Epithelial cell of esophagus (primary cell): Measurements from ENCODE around the gene DLX3.
A peak's percentile ranks its signal among the peaks of the same experiment; 100 is the strongest.

Experiments
- DNase-seq: peaks from one replicate; pipeline ENCODE4 v3.0.0; 2010; ENCODE audit warnings: low read depth
- H3K4me3 ChIP-seq: 2 replicates; pipeline ENCODE4 v1.5.1; 2011; ENCODE audit warnings: mild to moderate bottlenecking, low read length, control low read depth
- TF ChIP-seq, protein P1 (sequence below): IDR thresholded peaks from 2 replicates; pipeline ENCODE4 v1.5.1; 2011; ENCODE audit warnings: low read depth, mild to moderate bottlenecking, low read length, control low read depth, inconsistent platforms; ENCODE audit not compliant: insufficient read depth; ENCODE audit errors: missing control alignments

The DLX3 gene

DNA sequence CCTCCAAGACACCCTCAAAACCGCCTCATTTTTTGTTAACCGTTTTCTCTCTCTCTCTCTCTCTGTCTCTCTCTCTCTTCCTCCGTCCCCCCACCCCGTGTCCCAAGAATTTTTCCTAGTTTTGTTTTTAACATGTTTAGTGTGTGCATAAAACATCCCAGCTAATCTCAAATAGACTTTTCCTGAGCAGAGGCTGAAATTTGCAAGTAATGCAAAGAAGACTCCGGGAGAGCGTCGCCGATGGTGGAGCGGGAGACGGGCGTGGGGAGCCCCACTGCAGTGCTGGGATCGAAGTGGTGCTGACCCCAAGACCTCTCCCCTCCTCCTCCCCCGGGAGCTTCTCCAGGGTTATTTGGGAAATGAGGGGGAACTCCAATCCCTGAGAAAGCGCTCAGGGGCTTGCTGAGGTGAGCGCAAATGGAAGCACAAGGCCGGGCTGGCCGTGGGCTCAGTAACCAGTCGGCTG, 30.7 kb downstream of the DLX3 start:
- no peak overlapping the region for H3K4me3 ChIP-seq
- no peak for DNase-seq
- TF ChIP-seq, protein P1, sequence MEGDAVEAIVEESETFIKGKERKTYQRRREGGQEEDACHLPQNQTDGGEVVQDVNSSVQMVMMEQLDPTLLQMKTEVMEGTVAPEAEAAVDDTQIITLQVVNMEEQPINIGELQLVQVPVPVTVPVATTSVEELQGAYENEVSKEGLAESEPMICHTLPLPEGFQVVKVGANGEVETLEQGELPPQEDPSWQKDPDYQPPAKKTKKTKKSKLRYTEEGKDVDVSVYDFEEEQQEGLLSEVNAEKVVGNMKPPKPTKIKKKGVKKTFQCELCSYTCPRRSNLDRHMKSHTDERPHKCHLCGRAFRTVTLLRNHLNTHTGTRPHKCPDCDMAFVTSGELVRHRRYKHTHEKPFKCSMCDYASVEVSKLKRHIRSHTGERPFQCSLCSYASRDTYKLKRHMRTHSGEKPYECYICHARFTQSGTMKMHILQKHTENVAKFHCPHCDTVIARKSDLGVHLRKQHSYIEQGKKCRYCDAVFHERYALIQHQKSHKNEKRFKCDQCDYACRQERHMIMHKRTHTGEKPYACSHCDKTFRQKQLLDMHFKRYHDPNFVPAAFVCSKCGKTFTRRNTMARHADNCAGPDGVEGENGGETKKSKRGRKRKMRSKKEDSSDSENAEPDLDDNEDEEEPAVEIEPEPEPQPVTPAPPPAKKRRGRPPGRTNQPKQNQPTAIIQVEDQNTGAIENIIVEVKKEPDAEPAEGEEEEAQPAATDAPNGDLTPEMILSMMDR = no peak

DNA sequence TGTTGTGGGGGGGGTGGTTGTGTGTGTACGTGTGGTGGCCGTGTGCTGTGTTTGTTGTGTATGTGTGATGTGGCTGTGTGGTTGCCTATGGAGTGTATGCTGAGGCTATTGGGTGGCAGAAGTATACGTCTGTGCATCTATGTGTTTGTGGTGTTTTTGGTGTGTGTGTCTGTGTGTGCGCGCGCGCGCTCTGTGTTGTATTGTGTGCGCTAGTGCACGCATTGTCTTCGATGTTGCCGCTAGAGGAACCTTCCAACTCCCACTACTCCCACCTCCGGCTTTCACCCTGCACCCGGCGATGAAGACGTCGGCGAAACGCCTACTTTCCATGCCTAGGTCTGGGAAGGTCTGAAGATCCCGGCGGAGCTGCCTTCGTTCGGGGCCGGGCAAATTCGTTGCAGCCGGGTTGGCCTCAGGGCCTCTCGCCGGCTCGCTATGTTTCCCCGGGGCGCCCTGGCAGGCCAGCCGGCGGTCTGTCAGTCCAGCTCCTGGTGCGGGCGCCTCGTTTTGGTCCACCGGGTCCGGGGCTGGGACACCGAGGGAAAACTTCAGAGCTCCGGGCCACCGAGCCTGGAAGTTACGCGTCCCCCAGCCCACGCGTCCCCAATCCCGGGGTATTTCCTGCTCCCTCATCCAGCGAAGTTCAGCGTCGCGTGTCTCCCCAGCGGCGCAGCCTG, 31.3 kb downstream of the DLX3 start:
- no peak for DNase-seq
- H3K4me3 ChIP-seq = no peak overlapping the region
- TF ChIP-seq, protein P1 = no peak

DNA sequence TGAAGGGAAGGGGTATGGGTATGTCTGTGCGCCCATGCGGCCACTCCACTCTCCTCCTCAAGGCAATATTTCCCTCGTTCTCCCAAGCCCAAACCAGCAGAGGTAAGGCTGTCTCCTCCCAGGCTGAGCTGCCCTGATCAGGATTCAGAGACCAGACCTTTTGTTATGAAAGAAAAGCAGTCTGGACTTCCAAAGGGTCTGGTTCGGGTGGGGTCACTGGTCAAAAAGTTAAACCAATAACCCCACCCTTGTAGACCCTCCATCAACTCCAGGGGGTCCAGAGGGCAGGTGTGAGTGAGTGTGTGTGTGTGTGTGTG, 31.8 kb downstream of the DLX3 start:
- no peak for DNase-seq
- TF ChIP-seq, protein P1 = no peak
- H3K4me3 ChIP-seq = no peak overlapping the region

DNA sequence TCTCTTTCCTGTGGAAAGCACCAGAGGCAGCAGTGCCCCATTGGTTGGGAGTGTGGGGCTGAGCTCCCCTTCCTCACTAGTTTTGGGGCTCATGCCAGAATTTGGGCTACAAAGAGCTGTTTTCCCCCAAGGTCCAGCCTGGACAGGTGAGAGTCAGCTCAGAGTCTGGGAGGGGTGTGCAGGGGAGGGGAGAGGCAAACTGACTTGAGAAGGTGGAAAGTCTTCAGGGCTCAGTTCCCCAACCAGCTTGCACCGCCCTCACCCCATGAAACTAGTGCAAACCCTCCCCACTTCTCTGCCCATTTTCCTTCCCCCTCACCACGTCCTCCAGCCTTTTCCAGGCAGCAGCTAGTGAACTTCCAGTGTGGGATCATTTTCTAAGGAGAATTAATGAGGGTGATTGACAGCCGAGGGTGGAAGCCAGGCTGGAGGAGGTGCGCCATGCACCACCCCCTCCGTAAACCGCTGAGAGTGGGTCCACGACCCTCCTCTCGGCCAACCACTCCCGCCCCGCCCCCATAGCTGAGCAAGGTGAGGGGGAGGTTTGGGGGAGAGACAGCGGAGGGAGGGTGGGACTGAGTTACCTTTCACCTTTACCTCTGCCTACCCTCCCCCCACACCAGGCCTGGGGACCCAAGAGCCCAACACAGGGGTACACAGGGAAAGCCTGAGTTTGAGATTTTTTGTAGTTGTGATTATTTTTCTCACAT, 32.3 kb downstream of the DLX3 start:
- no peak overlapping the region for H3K4me3 ChIP-seq
- no peak for DNase-seq
- TF ChIP-seq, protein P1 = no peak

DNA sequence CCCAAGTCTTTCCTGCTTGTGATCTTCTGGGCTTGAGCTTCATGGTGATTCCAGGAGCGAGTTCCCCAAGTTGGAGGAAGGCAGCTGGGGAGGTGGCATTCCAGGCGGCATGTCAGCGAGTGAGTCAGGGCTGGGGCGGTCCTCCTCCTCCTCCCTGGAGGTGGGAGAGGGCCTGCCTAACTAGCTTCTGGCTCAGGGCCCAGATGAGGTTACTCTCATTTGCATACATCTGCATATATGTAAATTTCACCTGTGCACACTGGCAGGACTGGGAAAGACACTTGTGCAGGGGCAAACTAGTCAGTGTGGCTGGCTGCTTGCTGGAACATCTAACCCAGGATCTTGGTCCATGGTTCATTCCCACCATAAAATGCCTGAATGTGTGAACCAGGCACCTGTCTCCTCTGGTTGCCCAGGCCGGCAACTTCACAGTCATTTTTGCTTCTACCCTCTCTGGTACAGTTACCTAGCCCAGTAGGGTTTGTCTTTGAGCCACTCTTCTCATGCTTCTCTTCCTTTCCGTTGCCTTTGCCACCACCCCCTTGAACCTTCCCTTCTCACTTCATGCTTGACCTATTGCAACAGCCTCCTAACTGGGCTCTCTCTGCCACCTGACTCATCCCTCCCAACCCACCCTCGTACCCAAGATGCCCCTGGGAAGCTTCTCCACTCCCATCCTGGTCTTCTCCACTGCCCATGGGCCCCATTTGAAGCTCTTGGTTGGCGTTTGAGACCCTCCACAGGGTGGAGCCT, 35.7 kb downstream of the DLX3 start:
- TF ChIP-seq, protein P1 = no peak
- DNase-seq = peak; percentile 81
- no peak overlapping the region for H3K4me3 ChIP-seq

DNA sequence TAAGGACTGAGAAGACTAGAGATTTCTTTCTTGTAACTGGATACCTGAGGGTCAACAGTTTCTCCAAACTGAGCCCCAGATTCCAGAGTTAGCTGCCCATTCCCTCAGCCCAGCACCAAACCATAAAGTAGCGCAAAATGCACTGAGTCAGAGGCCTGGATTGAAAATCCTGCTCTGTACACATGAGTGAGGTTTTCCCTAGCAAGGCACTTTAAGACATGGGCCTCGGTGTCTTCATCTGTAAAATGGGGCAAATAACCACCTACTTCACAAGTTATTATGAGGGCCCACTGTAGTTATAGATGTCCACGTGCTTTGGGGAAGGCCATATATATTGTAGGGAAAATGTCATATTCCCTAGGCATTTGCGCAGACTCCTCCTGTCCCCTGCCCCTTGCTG, 36.3 kb downstream of the DLX3 start:
- TF ChIP-seq, protein P1 = no peak
- DNase-seq = no peak
- no peak overlapping the region for H3K4me3 ChIP-seq

DNA sequence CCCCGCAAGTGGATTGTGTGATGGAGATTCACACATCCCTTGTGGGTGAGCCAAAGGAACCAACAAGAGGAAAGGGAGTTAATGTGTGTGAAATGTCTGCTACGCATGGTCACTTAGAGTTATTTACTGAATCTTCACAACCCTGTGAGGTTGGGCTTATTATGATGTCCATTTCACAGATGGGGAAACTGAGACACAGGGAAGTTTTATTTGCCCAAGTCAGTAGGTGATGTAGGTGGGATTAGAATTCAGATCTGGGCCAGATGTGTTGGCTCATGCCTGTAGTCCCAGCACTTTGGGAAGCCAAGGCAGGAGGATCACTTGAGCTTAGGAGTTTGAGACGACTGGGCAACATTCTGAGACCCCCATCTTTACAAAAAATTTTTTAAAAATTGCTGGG, 37.7 kb downstream of the DLX3 start:
- TF ChIP-seq, protein P1 = no peak
- H3K4me3 ChIP-seq = no peak overlapping the region
- DNase-seq = no peak
